Psoas muscle (tissue), 8 donors: ENCODE measurements around the gene MRTFA. TPM values are rescaled to one million over a fixed set of nuclear protein-coding genes. Genes with fewer than 3 reads are reported as not detected.
A peak's percentile ranks its signal among the peaks of the same experiment; 100 is the strongest.
"Not testable (repeated sequence)": the region's sequence is repeated elsewhere in the genome, so short reads cannot be mapped to it uniquely, and the experiment has no call there.

Experiments used
- ATAC-seq, 4 donors: fragments of 200-7000 bp; cut with Tn5 transposase; one replicate each; pipeline ENCODE4 v1.9.1; 2020; ENCODE audit warnings: moderate library complexity in 3 of 4, mild to moderate bottlenecking in 2 of 4
- DNase-seq, 2 donors: peaks; one replicate each; pipeline ENCODE4 v3.0.0-alpha.2; 2020
- H3K27ac ChIP-seq: fragments of 200-600 bp; one replicate; pipeline ENCODE4 v1.8.0; 2022
- H3K27me3 ChIP-seq, 3 donors: fragments of 200-600 bp in 1 of 3; one replicate each; pipeline versions ENCODE4 v1.6.1 to v1.8.0; 2013 to 2022; ENCODE audit warnings: low read length in 2 of 3, mild to moderate bottlenecking in 2 of 3, moderate library complexity in 1 of 3; ENCODE audit not compliant: insufficient read depth in 3 of 3
- H3K36me3 ChIP-seq, 2 donors: fragments of 200-600 bp in 1 of 2; one replicate each; pipeline versions ENCODE4 v1.6.1 to v1.8.0; 2013 to 2022; ENCODE audit warnings: low read depth in 1 of 2, mild to moderate bottlenecking in 1 of 2, moderate library complexity in 1 of 2; ENCODE audit not compliant: insufficient read depth in 1 of 2
- H3K4me1 ChIP-seq: fragments of 200-600 bp; one replicate; pipeline ENCODE4 v1.8.0; 2022
- H3K4me3 ChIP-seq: fragments of 200-600 bp; one replicate; pipeline ENCODE4 v1.8.0; 2022; ENCODE audit warnings: mild to moderate bottlenecking
- H3K9me3 ChIP-seq: fragments of 200-600 bp; one replicate; pipeline ENCODE4 v1.8.0; 2022
- CTCF ChIP-seq: fragments of 200-600 bp; IDR thresholded peaks from one replicate; pipeline ENCODE4 v1.8.0; 2022; ENCODE audit warnings: antibody characterized with exemption
- WGBS, 3 donors: extraction: QIAGEN DNeasy Blood & Tissue Kit; methylation state at CpG; one replicate each; pipeline versions ENCODE4 v1.1.6 to v1.1.7; 2013; 5-methylcytosine and 5-hydroxymethylcytosine counted together
- intact Hi-C, 2 donors: fragments of 100-400 bp; cut with DNase I; formaldehyde crosslinking; loops; one replicate each; pipeline versions ENCODE4 v1.11.0 to v1.14.2; 2022
- polyA plus RNA-seq, 3 donors: library from polyadenylated mRNA; stranded (reverse); fragments of 200-250 nt; gene quantifications; one replicate each; pipeline ENCODE4 v1.2.3, GENCODE V29; 2013
- total RNA-seq, 4 donors: library from RNA; stranded (reverse); fragmentation: NEBNext Ultra II Directional in 2 of 4; extraction: Animal tissue kit (Norgen Biotek cat#: 25700) in 2 of 4; gene quantifications; one replicate each; pipeline versions ENCODE4 v1.2.1 to v1.2.4, GENCODE V29; 2021 to 2023
- donor health status: healthy with polysubstance abuse.
- donor health status: DM: no; HTN: no; CAD: no; lungs with moderate emphysema.
- donor health status: Bipolar disorder and iron deficiency.
- donor health status: healthy.
- donor health status: DM: yes; HTN: yes; CAD: no.
- donor health status: DM: no; HTN: no; CAD: no.
- donor health status: DM: no; HTN: no; CAD: no.
- donor health status: DM: yes; HTN: yes; CAD: no.

The MRTFA gene
- total and polyA plus RNA-seq, 7 donors, result 10.1 to 24.0 (median 15.7) TPM

- H3K4me1 ChIP-seq, result peaks cover 5% of the 10 kb centered on the region
- no peak for TF ChIP-seq CTCF
- H3K9me3 ChIP-seq, result no peaks in the 10 kb centered on the region
- H3K4me3 ChIP-seq, result no peak overlapping the region
- no peak for ATAC-seq
- DNase-seq, result no peak
- H3K36me3 ChIP-seq, result peaks cover 0 to 4% of the 10 kb centered on the region in 2 donors
- intact Hi-C loops, result no loop called here
- WGBS, 3 donors, result 68 to 80% (median 70%) methylated on average over 5 of the region's 5 CpGs
- no peaks in the 10 kb centered on the region for H3K27me3 ChIP-seq
- no peak overlapping the region for H3K27ac ChIP-seq
Measured at GRCh38 chr22:40387746-40388145, 248.8 kb downstream of the MRTFA start.

DNA sequence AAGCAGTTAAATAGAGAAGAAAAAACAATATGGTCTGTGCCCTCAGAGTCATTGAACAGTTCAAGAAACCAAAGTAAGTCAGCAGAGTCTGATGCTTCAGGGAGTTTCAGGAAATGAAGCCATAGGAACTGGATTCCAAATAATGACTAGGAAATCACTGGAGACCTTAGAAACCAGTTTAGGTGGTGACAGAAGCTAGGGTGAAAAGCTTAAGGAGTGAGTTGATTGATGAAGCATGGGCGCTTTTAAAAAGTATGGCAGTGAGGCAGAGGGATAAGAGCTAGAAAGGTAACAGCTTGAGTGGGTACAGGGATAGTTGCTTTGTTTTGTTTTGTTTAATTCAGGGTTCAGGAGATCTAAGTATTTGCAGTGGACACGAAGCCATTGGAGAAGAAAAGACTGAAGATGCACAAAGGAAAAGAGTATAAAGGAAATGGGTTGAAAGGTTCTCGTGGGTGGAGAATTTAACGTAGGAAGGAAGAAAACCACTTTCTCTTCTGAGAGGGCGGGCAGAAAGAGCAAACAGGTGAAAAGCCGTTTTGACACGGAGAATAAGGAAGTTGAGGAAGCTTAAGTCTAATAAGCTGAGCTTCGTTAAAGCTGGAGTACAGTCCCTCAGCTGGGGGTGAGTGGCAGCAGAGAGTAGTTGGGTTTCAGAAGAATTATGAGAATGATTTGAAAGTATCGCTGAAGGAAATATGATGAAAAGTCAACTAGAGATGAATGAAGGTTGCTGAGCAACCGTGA lies 251.3 kb downstream of the MRTFA start:
- Histone ChIP-seq H3K4me1 (peaks cover 5% of the 10 kb centered on the region), H3K27ac (no peak overlapping the region), H3K4me3 (no peak overlapping the region), H3K9me3 (no peaks in the 10 kb centered on the region), H3K27me3 (no peaks in the 10 kb centered on the region), H3K36me3 (peaks cover 0 to 4% of the 10 kb centered on the region in 2 donors)
- DNase-seq, result no peak
- intact Hi-C loops, result no loop called here
- TF ChIP-seq CTCF, result no peak
- no peak for ATAC-seq
- 70 to 79% (median 76%) methylated on average over 10 of the region's 10 CpGs for WGBS, 3 donors

- Histone ChIP-seq H3K4me1 (peaks cover 5% of the 10 kb centered on the region), H3K9me3 (no peaks in the 10 kb centered on the region), H3K27me3 (no peaks in the 10 kb centered on the region), H3K36me3 (peaks cover 0 to 4% of the 10 kb centered on the region in 2 donors), H3K27ac (no peak overlapping the region), H3K4me3 (no peak overlapping the region)
- DNase-seq, result no peak
- no peak for TF ChIP-seq CTCF
- WGBS, 3 donors, result 78 to 83% (median 83%) methylated on average over 3 of the region's 3 CpGs
- peak; percentile 44 to 82 (median 66) for ATAC-seq
- intact Hi-C loops, result no loop called here
Measured at GRCh38 chr22:40383905-40384304, 252.6 kb downstream of the MRTFA start.

- no peak for ATAC-seq
Measured at GRCh38 chr22:40381461-40381860, 255.1 kb downstream of the MRTFA start.

DNA sequence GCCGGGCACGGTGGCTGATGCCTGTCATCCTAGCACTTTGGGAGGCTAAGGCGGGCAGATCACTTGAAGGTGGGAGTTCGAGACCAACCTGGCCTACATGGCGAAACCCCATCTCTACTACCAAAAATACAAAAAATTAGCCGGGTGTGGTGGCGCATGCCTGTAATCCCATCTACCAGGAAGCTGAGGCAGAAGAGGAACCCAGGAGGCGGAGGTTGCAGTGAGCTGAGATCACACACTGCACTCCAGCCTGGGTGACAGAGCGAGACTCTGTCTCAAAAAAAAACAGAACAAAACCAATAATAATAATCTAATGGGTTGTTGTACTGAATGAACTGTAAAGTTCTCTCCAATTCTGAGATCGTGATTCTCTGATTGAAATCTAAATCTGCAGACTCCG lies 258.1 kb downstream of the MRTFA start:
- whole genome bisulfite sequencing, 3 donors, result 92 to 95% (median 94%) methylated on average over 11 of the region's 11 CpGs
- not testable (repeated sequence) for H3K27me3 ChIP-seq, H3K9me3 ChIP-seq, DNase-seq, H3K27ac ChIP-seq, ATAC-seq, H3K4me3 ChIP-seq
- H3K36me3 ChIP-seq, result peaks cover 0 to 12% of the 10 kb centered on the region in 2 donors
- intact Hi-C loops, result loop anchor here in 1 of 2 donors (10.0 kb wide), 1 partner anchor 116 kb away; no protein-coding TSS in a partner anchor
- peaks cover 14% of the 10 kb centered on the region for H3K4me1 ChIP-seq

More at GRCh38 chr22:40381461-40381860, 255.1 kb downstream of the MRTFA start:
- Histone ChIP-seq H3K27ac (no peak overlapping the region), H3K36me3 (no peaks in the 10 kb centered on the region), H3K27me3 (no peaks in the 10 kb centered on the region), H3K9me3 (no peaks in the 10 kb centered on the region), H3K4me3 (no peak overlapping the region), H3K4me1 (peaks cover 7% of the 10 kb centered on the region)
- TF ChIP-seq CTCF, result no peak
- 95 to 99% (median 95%) methylated on average over 3 of the region's 3 CpGs for WGBS, 3 donors
- intact Hi-C loops, result no loop called here
- no peak for DNase-seq
